ENCODE results near the gene ASPSCR1. TPM values are rescaled to one million over a fixed set of nuclear protein-coding genes. Genes with fewer than 3 reads are reported as not detected.
A peak's percentile ranks its signal among the peaks of the same experiment; 100 is the strongest.

ASPSCR1 gene
- total and polyA plus RNA-seq, 9 donors, result 22.5 to 35.9 (median 27.5) TPM

DNA sequence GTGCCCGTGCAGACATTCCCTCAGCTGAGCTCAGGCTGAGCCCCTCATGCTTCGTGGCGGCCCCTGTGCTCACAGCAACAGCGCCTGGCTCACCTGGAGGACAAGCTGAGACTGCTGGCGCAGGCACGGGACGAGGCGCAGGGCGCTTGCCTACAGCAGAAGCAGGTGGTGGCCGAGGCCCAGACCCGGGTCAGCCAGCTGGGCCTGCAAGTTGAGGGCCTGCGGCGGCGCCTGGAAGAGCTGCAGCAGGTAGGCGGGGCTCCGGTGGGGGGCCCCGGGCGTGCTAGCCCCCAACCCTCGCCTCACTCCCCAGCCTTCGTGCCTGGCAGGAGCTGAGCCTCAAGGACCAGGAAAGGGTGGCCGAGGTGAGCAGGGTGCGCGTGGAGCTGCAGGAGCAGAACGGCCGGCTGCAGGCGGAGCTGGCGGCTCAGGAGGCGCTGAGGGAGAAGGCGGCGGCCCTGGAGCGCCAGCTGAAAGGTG is 52.6 kb downstream of the ASPSCR1 start:
- Histone ChIP-seq H3K36me3 (ENCODE audit: control insufficient read depth, insufficient read depth, low read length) (peaks cover 8% of the 10 kb centered on the region), H3K4me1 (ENCODE audit: control insufficient read depth, insufficient read depth, low read length) (peaks cover 27% of the 10 kb centered on the region), H3K9me3 (replicated peaks; ENCODE audit: control insufficient read depth, low read depth, low read length) (no peaks in the 10 kb centered on the region), H3K4me3 (ENCODE audit: low read length) (no peak overlapping the region), H3K27me3 (ENCODE audit: control insufficient read depth, insufficient read depth, low read length) (peaks cover 11% of the 10 kb centered on the region), H3K27ac (ENCODE audit: low read length) (no peak overlapping the region)
- WGBS (ENCODE audit: insufficient coverage), result 40% methylated on average over 30 of the region's 31 CpGs
- no peak for DNase-seq

DNA sequence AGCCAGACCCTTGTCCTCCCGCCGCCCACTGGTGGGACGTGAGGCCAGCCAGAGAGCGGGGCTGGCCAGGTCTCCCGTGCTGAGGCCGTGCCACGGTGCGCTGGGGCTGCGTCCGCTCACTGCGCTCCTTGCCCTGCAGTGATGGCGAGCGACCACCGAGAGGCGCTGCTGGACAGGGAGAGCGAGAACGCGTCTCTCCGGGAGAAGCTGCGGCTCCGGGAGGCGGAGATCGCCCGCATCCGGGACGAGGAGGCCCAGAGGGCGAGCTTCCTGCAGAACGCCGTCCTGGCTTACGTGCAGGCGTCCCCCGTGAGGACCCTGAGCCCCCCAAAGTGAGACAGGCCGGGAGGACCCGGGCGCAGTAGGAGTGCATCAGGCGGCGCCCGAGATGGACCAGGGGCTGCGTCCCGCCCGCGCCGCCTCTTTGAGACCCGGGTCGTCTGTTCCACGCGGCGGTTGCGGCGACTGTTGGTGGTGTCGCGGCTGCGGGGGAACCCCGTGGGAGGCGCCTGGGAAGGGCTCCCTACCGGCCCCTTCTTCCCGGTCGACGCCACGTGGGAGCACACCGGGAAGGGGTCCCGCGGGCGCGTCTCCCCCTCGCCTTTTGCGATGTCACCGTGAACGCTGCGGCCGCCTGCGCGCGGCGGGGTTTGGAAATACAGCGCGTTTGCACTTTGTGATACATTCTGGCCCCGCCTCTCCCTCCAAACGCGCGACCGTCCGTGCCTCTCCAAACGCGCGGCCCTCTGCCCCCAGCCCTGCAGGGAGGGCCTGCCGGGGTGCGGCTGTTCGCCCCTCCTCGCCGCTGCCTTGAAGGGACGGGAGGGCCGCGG is 53.3 kb downstream of the ASPSCR1 start:
- Histone ChIP-seq H3K9me3 (replicated peaks; ENCODE audit: control insufficient read depth, low read depth, low read length) (no peaks in the 10 kb centered on the region), H3K4me3 (ENCODE audit: low read length) (peak overlapping the region; percentile 49), H3K4me1 (ENCODE audit: control insufficient read depth, insufficient read depth, low read length) (peaks cover 27% of the 10 kb centered on the region), H3K36me3 (ENCODE audit: control insufficient read depth, insufficient read depth, low read length) (peaks cover 8% of the 10 kb centered on the region), H3K27me3 (ENCODE audit: control insufficient read depth, insufficient read depth, low read length) (peaks cover 11% of the 10 kb centered on the region), H3K27ac (ENCODE audit: low read length) (peak overlapping the region; percentile 55)
- DNase-seq, result peak; percentile 82
- 1% methylated on average over 94 of the region's 94 CpGs for whole genome bisulfite sequencing (ENCODE audit: insufficient coverage)

DNA sequence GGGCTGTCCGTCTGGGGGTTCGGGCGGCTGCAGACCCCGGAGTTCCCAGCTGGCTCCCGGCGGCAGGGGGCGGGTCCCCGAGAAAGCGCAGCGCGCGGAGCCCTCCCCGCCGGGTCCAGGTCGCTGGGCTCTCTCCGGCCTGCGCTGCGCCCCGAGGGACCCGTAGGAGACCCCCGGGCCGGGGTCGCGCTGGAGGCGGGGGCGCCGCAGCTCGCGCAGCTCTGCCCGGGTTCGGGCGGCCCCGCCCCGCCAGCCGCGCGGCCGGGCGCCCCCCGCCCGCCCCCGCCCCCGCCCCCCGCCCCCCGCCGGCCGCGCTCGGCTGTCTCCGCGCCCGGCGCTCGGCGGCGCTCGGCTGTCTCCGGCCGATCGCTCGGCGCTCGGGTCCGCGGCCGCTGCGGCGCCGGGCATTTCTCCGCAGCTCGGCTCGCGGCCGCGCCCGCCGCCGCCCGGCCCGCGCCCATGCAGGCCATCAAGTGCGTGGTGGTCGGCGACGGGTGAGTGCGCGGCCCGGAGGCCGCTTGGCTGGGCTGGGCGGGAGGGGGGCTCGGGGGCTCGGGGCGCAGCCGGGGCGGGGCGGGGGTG is 54.0 kb downstream of the ASPSCR1 start, which contains the start of gene RAC3:
Gene RAC3 (plus strand): TSS at position 376 of the 582 bp plus-strand sequence. CDS start 84 bp downstream, at position 460.
- Histone ChIP-seq H3K4me3 (ENCODE audit: low read length) (peak within 1 kb of the TSS; percentile 49), H3K9me3 (replicated peaks; ENCODE audit: control insufficient read depth, low read depth, low read length) (no peaks in the 10 kb centered on the region), H3K36me3 (ENCODE audit: control insufficient read depth, insufficient read depth, low read length) (peaks cover 13% of the 10 kb centered on the region), H3K4me1 (ENCODE audit: control insufficient read depth, insufficient read depth, low read length) (peaks cover 31% of the 10 kb centered on the region), H3K27ac (ENCODE audit: low read length) (peak within 1 kb of the TSS; percentile 55), H3K27me3 (ENCODE audit: control insufficient read depth, insufficient read depth, low read length) (peaks cover 11% of the 10 kb centered on the region)
- under 1% methylated on average over 58 of the region's 96 CpGs for WGBS (ENCODE audit: insufficient coverage)
- DNase-seq, result peak; percentile 56

DNA sequence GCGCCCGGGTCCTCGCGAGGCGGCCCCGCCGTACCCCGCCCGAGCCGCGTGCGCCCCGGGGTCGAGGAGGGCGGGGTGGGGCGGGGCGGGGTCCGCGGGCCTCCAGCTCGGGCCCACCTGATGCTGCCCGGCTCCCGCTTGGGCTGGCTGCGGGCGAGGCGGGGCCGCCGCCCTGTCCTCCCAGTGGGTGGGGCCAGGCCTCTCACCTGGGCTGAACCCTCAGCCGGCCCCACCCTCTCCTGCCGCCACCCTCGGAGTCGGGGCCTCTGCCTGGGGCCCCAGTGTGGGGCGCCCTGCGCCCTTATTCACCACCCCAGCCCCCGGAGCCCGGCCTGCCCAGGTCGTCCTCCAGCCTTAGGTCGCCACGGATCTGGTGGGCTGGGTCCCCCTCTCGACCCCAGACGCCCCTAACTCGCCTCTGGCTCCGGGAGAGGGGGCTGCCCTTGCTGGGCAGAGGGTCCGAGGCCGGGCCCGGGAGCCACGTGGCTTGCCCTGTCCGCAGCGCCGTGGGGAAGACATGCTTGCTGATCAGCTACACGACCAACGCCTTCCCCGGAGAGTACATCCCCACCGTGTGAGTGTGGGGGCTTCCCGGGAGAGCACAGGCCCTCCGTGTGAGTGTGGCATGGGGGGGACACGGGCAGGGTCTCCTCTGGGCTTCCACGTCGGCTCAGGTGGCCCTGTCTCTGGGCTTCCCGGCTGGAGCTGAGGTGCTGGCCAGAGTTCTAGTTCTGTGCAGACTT is 54.6 kb downstream of the ASPSCR1 start:
- Histone ChIP-seq H3K9me3 (replicated peaks; ENCODE audit: control insufficient read depth, low read depth, low read length) (no peaks in the 10 kb centered on the region), H3K4me3 (ENCODE audit: low read length) (peak overlapping the region; percentile 34), H3K27ac (ENCODE audit: low read length) (no peak overlapping the region), H3K27me3 (ENCODE audit: control insufficient read depth, insufficient read depth, low read length) (peaks cover 11% of the 10 kb centered on the region), H3K36me3 (ENCODE audit: control insufficient read depth, insufficient read depth, low read length) (peaks cover 13% of the 10 kb centered on the region), H3K4me1 (ENCODE audit: control insufficient read depth, insufficient read depth, low read length) (peaks cover 38% of the 10 kb centered on the region)
- no peak for DNase-seq
- 7% methylated on average over 57 of the region's 59 CpGs for WGBS (ENCODE audit: insufficient coverage)

DNA sequence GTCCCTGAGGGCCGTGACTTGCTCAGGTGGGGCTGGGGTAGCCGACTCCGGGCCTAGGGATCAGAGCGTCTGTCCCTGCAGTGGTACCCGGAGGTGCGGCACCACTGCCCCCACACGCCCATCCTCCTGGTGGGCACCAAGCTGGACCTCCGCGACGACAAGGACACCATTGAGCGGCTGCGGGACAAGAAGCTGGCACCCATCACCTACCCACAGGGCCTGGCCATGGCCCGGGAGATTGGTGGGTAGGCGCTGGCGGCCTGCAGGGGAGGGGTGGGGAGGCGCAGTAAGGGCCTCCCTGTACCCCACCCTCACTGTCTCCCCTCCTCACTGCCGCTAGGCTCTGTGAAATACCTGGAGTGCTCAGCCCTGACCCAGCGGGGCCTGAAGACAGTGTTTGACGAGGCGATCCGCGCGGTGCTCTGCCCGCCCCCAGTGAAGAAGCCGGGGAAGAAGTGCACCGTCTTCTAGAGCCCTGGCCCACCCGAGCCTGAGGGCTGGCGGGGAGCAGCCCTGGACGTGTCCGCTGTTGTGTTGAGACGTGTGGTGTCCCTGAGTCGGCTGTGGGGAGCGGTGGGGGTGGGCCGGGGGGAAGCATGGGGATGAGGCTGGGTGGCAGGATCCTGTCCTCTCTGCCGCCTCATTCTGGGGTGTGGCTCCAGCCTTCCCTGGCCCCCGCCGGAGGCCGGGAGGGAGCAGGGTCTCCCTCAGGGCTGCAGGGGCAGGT is 56.1 kb downstream of the ASPSCR1 start:
- no peak overlapping the region for H3K27ac ChIP-seq (ENCODE audit: low read length)
- DNase-seq, result no peak
- H3K9me3 ChIP-seq (replicated peaks; ENCODE audit: control insufficient read depth, low read depth, low read length), result no peaks in the 10 kb centered on the region
- H3K4me3 ChIP-seq (ENCODE audit: low read length), result no peak overlapping the region
- WGBS (ENCODE audit: insufficient coverage), result 87% methylated on average over 20 of the region's 38 CpGs
- peaks cover 40% of the 10 kb centered on the region for H3K4me1 ChIP-seq (ENCODE audit: control insufficient read depth, insufficient read depth, low read length)
- peaks cover 11% of the 10 kb centered on the region for H3K27me3 ChIP-seq (ENCODE audit: control insufficient read depth, insufficient read depth, low read length)
- H3K36me3 ChIP-seq (ENCODE audit: control insufficient read depth, insufficient read depth, low read length), result peaks cover 8% of the 10 kb centered on the region

DNA sequence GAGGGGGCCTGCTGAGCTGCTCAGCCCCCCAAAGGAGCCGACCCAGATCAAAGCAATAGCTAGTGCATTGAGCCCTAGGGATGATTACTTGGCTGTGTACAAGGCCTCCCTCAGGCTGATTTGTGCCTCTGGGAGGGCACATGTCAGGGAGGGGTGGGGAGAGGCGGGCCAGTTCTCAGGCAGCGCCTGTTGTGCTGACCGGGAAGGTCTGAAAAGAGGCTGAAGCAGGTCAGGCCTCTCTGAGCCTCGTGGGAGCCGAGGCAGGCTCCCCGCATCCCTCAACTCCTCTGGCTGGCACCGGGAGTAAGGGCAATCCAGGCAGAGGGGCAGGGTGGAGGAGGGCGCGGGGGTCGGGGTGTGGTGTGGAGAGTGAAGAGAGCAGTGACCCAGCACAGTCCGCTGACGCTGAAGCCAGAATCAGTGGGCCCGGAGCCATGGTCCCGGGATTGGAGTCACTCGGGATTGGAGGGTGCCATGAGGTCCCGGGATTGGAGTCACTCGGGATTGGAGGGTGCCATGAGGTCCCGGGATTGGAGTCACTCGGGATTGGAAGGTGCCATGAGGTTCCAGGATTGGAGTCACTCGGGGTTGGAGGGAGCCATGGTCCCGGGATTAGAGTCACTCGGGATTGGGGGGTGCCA is 57.1 kb downstream of the ASPSCR1 start:
- no peak overlapping the region for H3K27ac ChIP-seq (ENCODE audit: low read length)
- H3K4me3 ChIP-seq (ENCODE audit: low read length), result no peak overlapping the region
- peaks cover 8% of the 10 kb centered on the region for H3K36me3 ChIP-seq (ENCODE audit: control insufficient read depth, insufficient read depth, low read length)
- no peaks in the 10 kb centered on the region for H3K9me3 ChIP-seq (replicated peaks; ENCODE audit: control insufficient read depth, low read depth, low read length)
- H3K4me1 ChIP-seq (ENCODE audit: control insufficient read depth, insufficient read depth, low read length), result peaks cover 40% of the 10 kb centered on the region
- WGBS (ENCODE audit: insufficient coverage), result 78% methylated on average over 20 of the region's 23 CpGs
- H3K27me3 ChIP-seq (ENCODE audit: control insufficient read depth, insufficient read depth, low read length), result peaks cover 11% of the 10 kb centered on the region
- no peak for DNase-seq

DNA sequence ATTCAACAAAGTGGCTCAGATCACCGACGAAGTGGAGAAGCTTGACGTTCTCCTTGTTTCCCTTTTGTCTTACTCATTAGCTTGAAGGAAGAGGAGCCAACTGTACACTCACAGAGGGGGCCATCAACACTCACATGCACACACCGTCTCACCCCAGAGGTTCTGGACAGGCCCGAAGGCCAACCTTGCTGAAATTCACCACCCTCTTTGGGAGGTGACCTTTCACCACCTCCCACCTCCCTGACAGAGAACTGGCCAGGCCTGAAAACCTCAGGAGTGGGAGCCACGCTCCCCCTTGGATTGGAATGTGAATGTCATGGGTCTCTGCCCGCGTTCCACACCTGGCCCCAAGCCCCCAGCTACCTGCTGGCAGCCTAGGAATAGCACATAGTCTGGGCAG is 58.1 kb downstream of the ASPSCR1 start:
- WGBS (ENCODE audit: insufficient coverage), result 85% methylated on average over 5 of the region's 8 CpGs
- Histone ChIP-seq H3K9me3 (replicated peaks; ENCODE audit: control insufficient read depth, low read depth, low read length) (no peaks in the 10 kb centered on the region), H3K36me3 (ENCODE audit: control insufficient read depth, insufficient read depth, low read length) (peaks cover 8% of the 10 kb centered on the region), H3K4me1 (ENCODE audit: control insufficient read depth, insufficient read depth, low read length) (peaks cover 31% of the 10 kb centered on the region), H3K4me3 (ENCODE audit: low read length) (no peak overlapping the region), H3K27me3 (ENCODE audit: control insufficient read depth, insufficient read depth, low read length) (peaks cover 11% of the 10 kb centered on the region), H3K27ac (ENCODE audit: low read length) (no peak overlapping the region)
- no peak for DNase-seq

DNA sequence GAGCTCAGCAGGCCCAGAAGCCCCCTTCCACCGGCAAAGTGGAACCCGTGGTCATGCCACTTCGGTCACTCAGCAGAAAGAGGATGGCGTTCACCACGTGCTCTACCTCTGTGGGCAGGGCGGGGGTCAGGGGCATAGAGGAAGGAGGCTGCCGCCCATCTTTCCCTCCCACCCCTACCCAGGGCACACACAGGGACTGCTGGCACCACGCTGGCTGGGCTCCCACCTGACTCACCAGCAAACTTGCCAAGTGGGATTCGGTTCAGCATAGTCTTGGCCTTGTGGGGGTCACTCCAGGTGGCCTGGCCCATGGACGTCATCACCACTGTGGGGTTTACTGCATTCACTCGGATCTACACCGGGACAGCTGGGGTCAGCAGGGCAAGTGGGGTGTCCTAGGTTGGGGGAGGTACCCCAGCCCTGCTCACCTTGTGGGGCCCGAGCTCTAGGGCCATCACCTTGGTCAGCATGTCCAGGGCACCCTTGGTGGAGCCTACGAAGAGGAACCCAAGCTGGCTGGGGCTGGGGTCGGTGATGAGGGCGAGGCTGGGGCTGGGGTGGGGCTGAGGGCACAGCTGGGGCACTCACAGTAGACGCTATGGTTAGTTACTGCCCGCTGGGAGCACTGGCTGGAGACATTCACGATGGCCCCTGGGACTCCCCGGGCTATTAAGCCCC is 58.7 kb downstream of the ASPSCR1 start:
- Histone ChIP-seq H3K9me3 (replicated peaks; ENCODE audit: control insufficient read depth, low read depth, low read length) (no peaks in the 10 kb centered on the region), H3K36me3 (ENCODE audit: control insufficient read depth, insufficient read depth, low read length) (peaks cover 8% of the 10 kb centered on the region), H3K4me1 (ENCODE audit: control insufficient read depth, insufficient read depth, low read length) (peaks cover 25% of the 10 kb centered on the region), H3K4me3 (ENCODE audit: low read length) (peak overlapping the region; percentile 72), H3K27me3 (ENCODE audit: control insufficient read depth, insufficient read depth, low read length) (peaks cover 11% of the 10 kb centered on the region), H3K27ac (ENCODE audit: low read length) (no peak overlapping the region)
- no peak for DNase-seq
- 78% methylated on average over 13 of the region's 20 CpGs for WGBS (ENCODE audit: insufficient coverage)

DNA sequence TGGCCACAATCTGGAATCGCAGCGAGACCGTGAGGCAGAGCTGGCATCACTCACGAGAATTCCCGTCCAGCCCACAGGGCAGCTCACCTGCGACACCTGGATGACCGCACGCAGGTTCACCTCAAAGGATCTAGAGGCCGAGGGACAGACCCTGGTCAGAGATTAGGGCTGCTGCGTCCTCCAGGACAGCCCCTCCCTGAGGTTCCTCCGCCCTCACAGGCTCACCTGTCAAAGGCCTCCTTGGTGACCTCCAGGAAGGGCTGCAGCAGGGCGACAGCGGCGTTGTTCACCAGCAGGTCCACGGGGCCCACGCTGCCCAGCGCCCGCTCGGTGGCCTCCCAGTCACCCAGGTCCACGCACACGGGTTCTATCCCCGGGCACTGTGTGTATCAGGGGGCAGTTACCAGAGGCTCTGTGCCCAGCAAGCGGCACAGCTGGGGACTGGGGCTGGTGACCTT is 59.2 kb downstream of the ASPSCR1 start:
- 36% methylated on average over 23 of the region's 23 CpGs for WGBS (ENCODE audit: insufficient coverage)
- H3K9me3 ChIP-seq (replicated peaks; ENCODE audit: control insufficient read depth, low read depth, low read length), result no peaks in the 10 kb centered on the region
- H3K4me3 ChIP-seq (ENCODE audit: low read length), result peak overlapping the region; percentile 72
- H3K27me3 ChIP-seq (ENCODE audit: control insufficient read depth, insufficient read depth, low read length), result peaks cover 11% of the 10 kb centered on the region
- DNase-seq, result no peak
- peak overlapping the region; percentile 78 for H3K27ac ChIP-seq (ENCODE audit: low read length)
- peaks cover 8% of the 10 kb centered on the region for H3K36me3 ChIP-seq (ENCODE audit: control insufficient read depth, insufficient read depth, low read length)
- peaks cover 24% of the 10 kb centered on the region for H3K4me1 ChIP-seq (ENCODE audit: control insufficient read depth, insufficient read depth, low read length)

Data from muscle of leg (tissue), 11 donors.